ENCODE data around the gene GLP1R. TPM values are rescaled to one million over a fixed set of nuclear protein-coding genes. Genes with fewer than 3 reads are reported as not detected.

The GLP1R gene
- polyA plus RNA-seq, 1 donor from 2014 or later = 0.06 TPM

DNA sequence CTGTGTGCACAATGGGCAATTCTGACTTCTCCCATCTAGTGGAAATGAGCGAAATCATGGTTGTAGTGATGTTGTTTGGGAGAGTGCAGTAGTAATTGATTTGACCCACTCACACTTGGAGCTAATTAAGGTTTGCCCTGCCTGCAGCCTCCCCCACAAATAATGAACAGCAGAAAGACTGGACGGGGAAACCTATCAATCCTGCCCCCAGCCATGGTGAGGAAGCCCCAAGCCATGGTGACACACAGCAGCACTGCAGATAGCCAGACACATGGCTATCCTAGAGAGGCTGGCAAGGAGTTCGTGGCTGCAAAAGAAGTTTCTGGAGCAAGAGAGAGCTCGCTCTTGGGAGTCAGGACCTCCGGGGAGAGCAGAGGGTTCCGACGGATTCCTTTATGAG, 38.6 kb downstream of the GLP1R start:
- Histone ChIP-seq H3K9ac (ENCODE audit: low read length) (no peak overlapping the region), H3K36me3 (ENCODE audit: insufficient read depth, low read length) (no peaks in the 10 kb centered on the region), H2AFZ (ENCODE audit: low read depth, low read length) (no peak overlapping the region), H3K27ac (ENCODE audit: low read length) (no peak overlapping the region), H3K27me3 (ENCODE audit: insufficient read depth, low read depth, low read length) (no peaks in the 10 kb centered on the region), H3K9me2 (ENCODE audit: insufficient read depth, low read length) (no peaks in the 10 kb centered on the region), H3K9me3 (ENCODE audit: low read length) (no peaks in the 10 kb centered on the region), H3F3A (ENCODE audit: insufficient read depth, low read length, poor library complexity, severe bottlenecking) (no peaks in the 10 kb centered on the region), H4K20me1 (ENCODE audit: insufficient read depth) (no peaks in the 10 kb centered on the region), H3K79me2 (replicated peaks; ENCODE audit: insufficient read depth, low read length) (no peaks in the 10 kb centered on the region), H3K4me3 (ENCODE audit: low read length) (no peak overlapping the region), H3K4me2 (ENCODE audit: low read length) (no peak overlapping the region)
- no peak for TF ChIP-seq CTCF (IDR thresholded peaks at IDR 0.05; ENCODE audit: poor library complexity, severe bottlenecking)
- TF ChIP-seq TAF1 (IDR thresholded peaks at IDR 0.05; ENCODE audit: low read depth) = no peak
- TF ChIP-seq, protein P1, sequence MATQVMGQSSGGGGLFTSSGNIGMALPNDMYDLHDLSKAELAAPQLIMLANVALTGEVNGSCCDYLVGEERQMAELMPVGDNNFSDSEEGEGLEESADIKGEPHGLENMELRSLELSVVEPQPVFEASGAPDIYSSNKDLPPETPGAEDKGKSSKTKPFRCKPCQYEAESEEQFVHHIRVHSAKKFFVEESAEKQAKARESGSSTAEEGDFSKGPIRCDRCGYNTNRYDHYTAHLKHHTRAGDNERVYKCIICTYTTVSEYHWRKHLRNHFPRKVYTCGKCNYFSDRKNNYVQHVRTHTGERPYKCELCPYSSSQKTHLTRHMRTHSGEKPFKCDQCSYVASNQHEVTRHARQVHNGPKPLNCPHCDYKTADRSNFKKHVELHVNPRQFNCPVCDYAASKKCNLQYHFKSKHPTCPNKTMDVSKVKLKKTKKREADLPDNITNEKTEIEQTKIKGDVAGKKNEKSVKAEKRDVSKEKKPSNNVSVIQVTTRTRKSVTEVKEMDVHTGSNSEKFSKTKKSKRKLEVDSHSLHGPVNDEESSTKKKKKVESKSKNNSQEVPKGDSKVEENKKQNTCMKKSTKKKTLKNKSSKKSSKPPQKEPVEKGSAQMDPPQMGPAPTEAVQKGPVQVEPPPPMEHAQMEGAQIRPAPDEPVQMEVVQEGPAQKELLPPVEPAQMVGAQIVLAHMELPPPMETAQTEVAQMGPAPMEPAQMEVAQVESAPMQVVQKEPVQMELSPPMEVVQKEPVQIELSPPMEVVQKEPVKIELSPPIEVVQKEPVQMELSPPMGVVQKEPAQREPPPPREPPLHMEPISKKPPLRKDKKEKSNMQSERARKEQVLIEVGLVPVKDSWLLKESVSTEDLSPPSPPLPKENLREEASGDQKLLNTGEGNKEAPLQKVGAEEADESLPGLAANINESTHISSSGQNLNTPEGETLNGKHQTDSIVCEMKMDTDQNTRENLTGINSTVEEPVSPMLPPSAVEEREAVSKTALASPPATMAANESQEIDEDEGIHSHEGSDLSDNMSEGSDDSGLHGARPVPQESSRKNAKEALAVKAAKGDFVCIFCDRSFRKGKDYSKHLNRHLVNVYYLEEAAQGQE (IDR thresholded peaks at IDR 0.05; ENCODE audit: borderline replicate concordance) = no peak
- no peak for TF ChIP-seq SMC3 (conservative IDR thresholded peaks at IDR 0.05; ENCODE audit: poor library complexity)
- no peak for TF ChIP-seq MXI1 (conservative IDR thresholded peaks at IDR 0.05; ENCODE audit: poor library complexity, severe bottlenecking)
- no peak for TF ChIP-seq POLR2AphosphoS5 (IDR thresholded peaks at IDR 0.05)
- no peak for TF ChIP-seq EP300 (conservative IDR thresholded peaks at IDR 0.05; ENCODE audit: poor library complexity, severe bottlenecking)
- no peak for TF ChIP-seq EZH2 (IDR thresholded peaks at IDR 0.05; ENCODE audit: borderline replicate concordance, insufficient read depth, low read length, poor library complexity, severe bottlenecking)
- TF ChIP-seq RAD21 (conservative IDR thresholded peaks at IDR 0.05) = no peak

DNA sequence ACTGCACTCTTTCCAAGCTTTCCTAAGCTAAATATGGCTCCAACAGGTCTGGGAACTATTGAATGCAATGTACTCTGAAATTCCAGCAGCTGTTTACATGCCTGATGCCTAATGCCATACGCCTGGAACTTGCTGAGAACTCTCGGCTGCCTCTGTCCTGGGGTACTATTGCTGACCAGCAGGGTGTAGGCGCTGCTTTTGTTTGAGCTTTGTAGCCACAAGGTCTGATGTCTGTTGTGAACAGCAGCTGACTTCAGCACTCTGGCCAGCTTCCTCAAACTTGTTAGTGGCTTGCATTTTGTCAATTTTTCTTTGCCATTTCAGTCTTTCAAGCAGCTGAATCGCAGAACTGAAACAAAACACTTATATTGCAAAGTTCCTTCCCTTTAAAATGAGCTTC, 39.8 kb downstream of the GLP1R start:
- Histone ChIP-seq H3K4me3 (ENCODE audit: low read length) (no peak overlapping the region), H3K4me2 (ENCODE audit: low read length) (no peak overlapping the region)

More for the DNA sequence above, 39.8 kb downstream of the GLP1R start:
- no peak overlapping the region for H2AFZ ChIP-seq (ENCODE audit: low read depth, low read length)
- H3K27me3 ChIP-seq (ENCODE audit: insufficient read depth, low read depth, low read length) = no peaks in the 10 kb centered on the region
- no peaks in the 10 kb centered on the region for H3K79me2 ChIP-seq (replicated peaks; ENCODE audit: insufficient read depth, low read length)
- no peaks in the 10 kb centered on the region for H3F3A ChIP-seq (ENCODE audit: insufficient read depth, low read length, poor library complexity, severe bottlenecking)
- H3K36me3 ChIP-seq (ENCODE audit: insufficient read depth, low read length) = no peaks in the 10 kb centered on the region
- no peak overlapping the region for H3K27ac ChIP-seq (ENCODE audit: low read length)
- no peaks in the 10 kb centered on the region for H3K9me2 ChIP-seq (ENCODE audit: insufficient read depth, low read length)
- no peak overlapping the region for H3K9ac ChIP-seq (ENCODE audit: low read length)
- no peaks in the 10 kb centered on the region for H4K20me1 ChIP-seq (ENCODE audit: insufficient read depth)
- TF ChIP-seq, protein P1 (IDR thresholded peaks at IDR 0.05; ENCODE audit: borderline replicate concordance) = no peak
- TF ChIP-seq EP300 (conservative IDR thresholded peaks at IDR 0.05; ENCODE audit: poor library complexity, severe bottlenecking) = no peak
- TF ChIP-seq TAF1 (IDR thresholded peaks at IDR 0.05; ENCODE audit: low read depth) = no peak
- TF ChIP-seq SMC3 (conservative IDR thresholded peaks at IDR 0.05; ENCODE audit: poor library complexity) = no peak
- TF ChIP-seq POLR2AphosphoS5 (IDR thresholded peaks at IDR 0.05) = no peak
- TF ChIP-seq EZH2 (IDR thresholded peaks at IDR 0.05; ENCODE audit: borderline replicate concordance, insufficient read depth, low read length, poor library complexity, severe bottlenecking) = no peak
- no peak for TF ChIP-seq CTCF (IDR thresholded peaks at IDR 0.05; ENCODE audit: poor library complexity, severe bottlenecking)
- no peak for TF ChIP-seq RAD21 (conservative IDR thresholded peaks at IDR 0.05)
- TF ChIP-seq MXI1 (conservative IDR thresholded peaks at IDR 0.05; ENCODE audit: poor library complexity, severe bottlenecking) = no peak
- no peaks in the 10 kb centered on the region for H3K9me3 ChIP-seq (ENCODE audit: low read length)

Data from neural cell (in vitro differentiated cells).